Measurements from ENCODE around the gene CBLC. TPM values are rescaled to one million over a fixed set of nuclear protein-coding genes. Genes with fewer than 3 reads are reported as not detected.

The CBLC gene
- total RNA-seq, 1 donor from 2014 or later: 2.3 TPM

DNA sequence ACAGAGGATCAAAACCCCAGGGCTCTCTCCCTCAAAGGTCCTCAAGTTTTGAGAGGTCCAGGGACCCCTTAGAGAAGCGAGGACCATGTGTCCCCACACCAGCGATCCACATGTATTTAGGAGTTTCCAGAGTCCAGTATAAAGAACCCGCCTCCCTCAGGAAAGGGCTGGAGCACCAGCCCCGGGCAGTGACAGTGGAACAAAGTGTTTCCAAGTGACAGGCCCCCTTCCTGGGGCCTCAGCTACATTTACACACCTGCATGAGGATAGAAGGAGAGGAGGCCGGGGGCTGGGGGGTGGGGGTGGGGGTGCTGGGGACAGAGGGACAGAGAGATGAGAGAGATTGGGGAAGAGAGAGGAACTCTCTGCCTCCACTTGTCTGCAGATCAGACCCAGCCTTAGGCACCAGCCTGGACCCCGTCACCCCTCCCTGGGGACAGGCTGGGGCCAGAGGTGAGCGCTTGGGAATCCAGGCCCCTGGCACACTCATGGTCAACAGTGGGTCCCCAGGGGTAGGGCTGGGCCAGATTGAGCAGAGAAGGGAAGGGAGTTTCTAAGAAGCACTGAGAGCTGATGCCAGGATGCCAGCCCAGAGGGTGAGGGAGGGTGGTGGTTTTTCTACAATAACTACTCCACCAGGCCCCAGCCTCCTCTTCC lies 32.0 kb downstream of the CBLC start:
- DNase-seq (no peak), ATAC-seq (no peak)
- no peak for TF ChIP-seq CTCF (IDR thresholded peaks at IDR 0.05)
- Histone ChIP-seq H3K27ac (peak overlapping the region; percentile 80), H3K36me3 (peaks cover 31% of the 10 kb centered on the region), H3K4me3 (peak overlapping the region; percentile 71), H3K4me1 (peaks cover 35% of the 10 kb centered on the region), H3K27me3 (ENCODE audit: low read depth) (no peaks in the 10 kb centered on the region), H3K9me3 (no peaks in the 10 kb centered on the region)
- intact Hi-C loops (cut with DNase I): no loop called here

DNA sequence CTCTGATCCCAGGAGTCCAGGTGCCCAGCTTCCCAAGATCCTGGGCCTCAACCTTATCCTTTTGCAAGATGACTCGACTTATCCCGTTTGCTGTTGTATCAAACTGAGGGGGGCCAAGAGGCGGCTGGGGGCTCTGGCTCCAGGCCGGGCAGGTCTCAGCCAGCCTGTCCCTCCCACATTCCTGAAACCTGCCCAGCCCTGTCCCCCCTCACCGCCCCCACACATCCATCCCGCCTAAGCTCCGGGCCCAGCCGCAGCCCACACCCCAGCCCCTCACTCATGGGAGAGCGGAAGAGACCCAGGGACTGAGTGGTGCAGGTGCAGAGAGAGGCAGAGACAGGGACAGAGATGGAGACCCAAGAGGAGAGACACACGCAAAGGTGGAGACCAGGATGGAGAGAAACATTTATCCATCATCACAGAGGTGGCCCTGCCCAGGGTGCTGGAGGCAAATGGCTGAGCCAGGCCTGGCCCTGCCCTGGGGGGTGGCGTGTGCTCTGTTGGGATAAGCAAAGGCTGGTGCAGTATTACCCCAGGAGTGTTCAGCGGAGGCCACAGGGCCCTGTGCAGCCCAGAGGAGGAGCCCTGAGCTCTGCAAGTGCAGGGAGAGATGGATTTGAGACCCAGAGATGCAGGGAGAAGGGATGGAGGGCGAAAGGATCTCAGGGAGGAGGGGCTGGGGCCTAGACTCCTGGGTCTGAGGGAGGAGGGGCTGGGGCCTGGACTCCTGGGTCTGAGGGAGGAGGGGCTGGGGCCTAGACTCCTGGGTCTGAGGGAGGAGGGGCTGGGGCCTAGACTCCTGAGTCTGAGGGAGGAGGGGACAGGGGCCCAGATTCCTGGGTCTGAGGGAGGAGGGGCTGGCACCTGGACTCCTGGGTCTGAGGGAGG lies 32.8 kb downstream of the CBLC start:
- H3K4me3 ChIP-seq: peak overlapping the region; percentile 71
- H3K4me1 ChIP-seq: peaks cover 35% of the 10 kb centered on the region
- no peak for ATAC-seq
- no peak for DNase-seq
- no peak for TF ChIP-seq CTCF (IDR thresholded peaks at IDR 0.05)
- intact Hi-C loops (cut with DNase I): no loop called here
- H3K27ac ChIP-seq: peak overlapping the region; percentile 3
- no peaks in the 10 kb centered on the region for H3K9me3 ChIP-seq
- no peaks in the 10 kb centered on the region for H3K27me3 ChIP-seq (ENCODE audit: low read depth)
- H3K36me3 ChIP-seq: peaks cover 38% of the 10 kb centered on the region

DNA sequence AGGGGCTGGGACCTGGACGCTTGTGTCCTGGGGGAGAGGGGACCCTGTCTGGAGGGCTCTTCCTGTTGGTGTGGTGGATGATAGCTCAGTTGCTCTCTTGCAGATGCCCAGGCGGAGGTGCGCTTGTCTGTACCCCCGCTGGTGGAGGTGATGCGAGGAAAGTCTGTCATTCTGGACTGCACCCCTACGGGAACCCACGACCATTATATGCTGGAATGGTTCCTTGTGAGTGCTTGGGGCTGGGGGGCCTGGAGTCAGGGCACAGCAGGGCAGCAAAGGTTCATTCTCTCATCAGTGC lies 33.4 kb downstream of the CBLC start:
- no peak for TF ChIP-seq CTCF (IDR thresholded peaks at IDR 0.05)
- Histone ChIP-seq H3K4me1 (peaks cover 35% of the 10 kb centered on the region), H3K27me3 (ENCODE audit: low read depth) (no peaks in the 10 kb centered on the region), H3K27ac (no peak overlapping the region), H3K36me3 (peaks cover 43% of the 10 kb centered on the region), H3K4me3 (no peak overlapping the region), H3K9me3 (no peaks in the 10 kb centered on the region)
- ATAC-seq: no peak
- intact Hi-C loops (cut with DNase I): no loop called here
- DNase-seq: no peak

GRCh38 chr19:44812142-44812718 lies 34.5 kb downstream of the CBLC start:
- H3K27me3 ChIP-seq (ENCODE audit: low read depth): no peaks in the 10 kb centered on the region
- no peak for TF ChIP-seq CTCF (IDR thresholded peaks at IDR 0.05)
- peaks cover 43% of the 10 kb centered on the region for H3K36me3 ChIP-seq
- intact Hi-C loops (cut with DNase I): no loop called here
- no peak overlapping the region for H3K4me3 ChIP-seq
- no peak overlapping the region for H3K27ac ChIP-seq
- ATAC-seq (no peak), DNase-seq (no peak)
- H3K4me1 ChIP-seq: peaks cover 31% of the 10 kb centered on the region
- no peaks in the 10 kb centered on the region for H3K9me3 ChIP-seq

DNA sequence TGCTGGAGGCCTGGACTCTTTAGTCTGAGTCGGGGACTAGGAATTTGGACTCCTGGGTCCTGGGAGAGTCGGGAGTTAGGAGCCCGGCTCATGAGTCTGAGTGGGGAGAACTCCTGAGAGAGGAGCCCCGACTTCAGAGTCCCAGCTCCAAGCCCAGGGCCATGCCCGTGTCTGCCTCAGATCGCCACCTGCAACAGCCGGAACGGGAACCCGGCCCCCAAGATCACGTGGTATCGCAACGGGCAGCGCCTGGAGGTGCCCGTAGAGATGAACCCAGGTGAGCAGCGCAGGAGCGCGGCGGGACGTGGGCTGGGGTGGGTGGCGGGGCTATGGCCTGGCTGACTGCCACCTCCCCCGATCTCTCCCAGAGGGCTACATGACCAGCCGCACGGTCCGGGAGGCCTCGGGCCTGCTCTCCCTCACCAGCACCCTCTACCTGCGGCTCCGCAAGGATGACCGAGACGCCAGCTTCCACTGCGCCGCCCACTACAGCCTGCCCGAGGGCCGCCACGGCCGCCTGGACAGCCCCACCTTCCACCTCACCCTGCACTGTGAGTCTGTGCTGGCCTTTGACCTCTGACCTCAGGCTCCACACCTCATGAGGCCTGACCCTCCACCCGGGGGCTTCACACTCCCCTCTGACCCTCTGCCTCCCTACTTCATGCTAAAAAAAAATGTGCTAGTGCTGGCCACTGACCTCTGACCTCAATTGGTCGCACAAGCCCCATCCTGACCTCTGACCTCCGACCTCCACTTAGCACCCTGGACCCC lies 35.6 kb downstream of the CBLC start:
- no peak for TF ChIP-seq CTCF (IDR thresholded peaks at IDR 0.05)
- DNase-seq (no peak), ATAC-seq (no peak)
- H3K27me3 ChIP-seq (ENCODE audit: low read depth): no peaks in the 10 kb centered on the region
- H3K36me3 ChIP-seq: peaks cover 45% of the 10 kb centered on the region
- H3K27ac ChIP-seq: no peak overlapping the region
- H3K4me3 ChIP-seq: no peak overlapping the region
- intact Hi-C loops (cut with DNase I): no loop called here
- no peaks in the 10 kb centered on the region for H3K9me3 ChIP-seq
- peaks cover 20% of the 10 kb centered on the region for H3K4me1 ChIP-seq
